ENCODE results near the gene NOL4L.
"Not testable (repeated sequence)": the region's sequence is repeated elsewhere in the genome, so short reads cannot be mapped to it uniquely, and the experiment has no call there.

The NOL4L gene

DNA sequence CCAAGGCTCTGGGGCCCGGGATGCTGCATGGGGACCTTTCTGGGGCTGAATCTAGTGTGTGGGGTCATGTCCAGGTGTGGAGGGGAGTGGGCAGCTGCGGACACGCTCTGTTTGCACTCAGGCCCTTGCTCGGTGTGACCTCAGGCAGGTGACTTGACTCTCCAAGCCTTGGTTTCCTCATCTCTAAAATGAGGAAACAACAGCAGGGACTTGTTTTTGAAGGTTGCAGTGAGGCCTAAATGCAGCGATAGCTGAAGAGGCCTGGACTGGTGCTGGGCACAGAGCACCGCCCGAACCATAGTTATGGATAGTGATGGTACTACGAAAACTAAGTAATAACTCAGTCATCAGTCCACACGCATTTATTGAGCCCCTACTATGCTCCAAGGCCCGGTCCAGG lies 91.8 kb downstream of the NOL4L start:
- peaks cover 1% of the 10 kb centered on the region for H3K27me3 Mint-ChIP-seq

DNA sequence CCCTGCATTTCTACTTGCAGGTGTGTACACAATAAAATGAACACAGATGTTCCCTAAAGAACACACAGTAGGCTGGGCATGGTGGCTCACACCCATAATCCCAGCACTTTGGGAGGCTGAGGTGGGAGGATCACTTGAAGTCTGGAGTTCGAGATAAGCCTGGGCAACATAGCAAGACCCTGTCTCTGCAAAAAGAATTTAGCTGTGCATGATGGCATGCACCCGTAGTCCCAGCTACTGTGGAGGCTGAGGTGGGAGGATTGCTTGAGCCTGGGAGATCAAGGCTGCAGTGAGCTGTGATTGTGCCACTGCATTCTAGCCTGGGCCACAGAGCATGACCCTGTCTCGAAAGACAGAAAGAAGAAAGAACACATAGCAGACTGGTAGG lies 93.4 kb downstream of the NOL4L start:
- H3K27me3 Mint-ChIP-seq; DNase-seq (ENCODE audit: low spot score in 2 of 2); H3K27ac Mint-ChIP-seq; H3K9me3 Mint-ChIP-seq; ATAC-seq (ENCODE audit: low read depth); H3K4me3 Mint-ChIP-seq; H3K4me1 Mint-ChIP-seq: not testable (repeated sequence)
- H3K36me3 Mint-ChIP-seq, result peaks cover 15% of the 10 kb centered on the region

More for the DNA sequence above, 91.8 kb downstream of the NOL4L start:
- no peak for DNase-seq (ENCODE audit: low spot score in 2 of 2)
- peaks cover 3% of the 10 kb centered on the region for H3K4me1 Mint-ChIP-seq
- ATAC-seq (ENCODE audit: low read depth), result no peak
- peaks cover 2% of the 10 kb centered on the region for H3K9me3 Mint-ChIP-seq
- H3K4me3 Mint-ChIP-seq, result no peak overlapping the region
- H3K36me3 Mint-ChIP-seq, result peaks cover 12% of the 10 kb centered on the region
- no peak overlapping the region for H3K27ac Mint-ChIP-seq

DNA sequence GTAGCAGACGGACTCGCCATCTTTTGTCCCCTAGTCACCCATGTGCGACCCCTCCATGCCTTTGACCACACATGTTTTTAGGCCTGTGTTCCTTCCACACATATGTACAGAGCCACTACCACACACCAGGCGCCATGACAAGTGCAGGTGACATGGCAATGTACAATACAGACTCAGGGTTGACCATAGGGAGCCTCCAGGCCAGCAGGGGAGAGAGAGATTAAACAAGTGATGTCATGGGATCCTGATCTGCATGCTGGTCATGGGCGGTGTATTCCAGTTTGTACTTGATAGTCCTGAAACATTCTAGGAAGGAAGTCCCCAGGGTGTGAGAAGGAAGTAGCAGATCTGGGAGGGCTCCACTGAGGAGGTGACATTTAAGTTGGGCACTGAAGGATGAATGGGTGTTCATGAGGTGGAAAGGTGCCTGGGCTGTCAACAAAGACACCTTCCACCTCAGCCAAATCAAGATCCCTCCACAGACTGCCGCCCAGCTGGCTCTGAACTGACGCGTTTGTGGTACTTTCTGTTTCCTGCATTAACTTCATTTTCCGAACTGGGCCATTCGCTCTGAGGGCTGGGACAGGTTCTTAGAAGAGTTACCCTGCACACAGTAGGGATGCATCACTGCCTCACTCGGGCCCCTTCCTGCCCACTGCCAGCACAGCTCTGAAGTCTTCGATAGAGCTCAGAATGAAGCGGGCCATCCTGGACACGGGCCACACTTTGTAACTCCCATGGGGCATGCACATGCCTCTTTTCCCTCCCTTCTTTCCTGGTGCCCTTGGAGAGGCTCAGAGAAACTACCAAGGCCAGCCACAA lies 94.0 kb downstream of the NOL4L start:
- Mint-ChIP-seq H3K27ac (no peak overlapping the region), H3K27me3 (peaks cover 1% of the 10 kb centered on the region), H3K4me3 (no peak overlapping the region), H3K4me1 (peaks cover 3% of the 10 kb centered on the region), H3K36me3 (peaks cover 15% of the 10 kb centered on the region), H3K9me3 (peaks cover 2% of the 10 kb centered on the region)
- ATAC-seq (ENCODE audit: low read depth) (no peak), DNase-seq (ENCODE audit: low spot score in 2 of 2) (no peak)

DNA sequence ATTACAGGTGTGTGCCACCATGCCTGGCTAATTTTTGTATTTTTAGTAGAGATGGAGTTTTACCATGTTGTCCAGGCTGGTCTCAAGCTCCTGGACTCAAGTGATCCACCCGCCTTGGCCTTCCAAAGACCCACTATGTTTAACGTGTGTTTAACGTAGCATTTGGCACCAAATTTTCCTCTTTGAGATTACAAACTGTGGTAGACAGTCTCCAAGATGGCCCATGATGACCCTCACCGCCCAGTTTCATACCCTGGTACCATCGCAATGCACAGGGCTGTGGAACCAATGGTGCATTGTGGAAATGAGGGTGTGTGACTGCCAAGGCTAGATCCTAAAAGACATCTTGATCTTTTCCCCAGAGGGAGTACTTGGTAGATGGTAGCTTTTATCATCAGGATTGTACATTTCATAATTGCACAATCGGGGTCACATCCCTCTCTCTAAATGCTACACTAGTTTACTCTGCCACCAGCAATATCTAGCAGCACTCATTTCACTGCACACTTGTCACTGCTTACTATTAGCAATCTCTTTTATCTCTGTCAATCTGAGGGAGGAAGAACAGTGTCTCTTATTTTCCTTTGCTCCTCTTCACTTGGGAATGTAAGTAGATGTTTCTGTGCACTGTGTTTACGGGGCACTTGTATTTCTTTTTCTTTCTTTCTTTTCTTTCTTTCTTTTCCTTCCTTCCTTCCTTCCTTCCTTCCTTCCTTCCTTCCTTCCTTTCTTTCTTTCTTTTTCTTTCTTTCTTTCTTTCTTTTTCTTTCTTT lies 96.9 kb downstream of the NOL4L start:
- no peak overlapping the region for H3K27ac Mint-ChIP-seq
- DNase-seq (ENCODE audit: low spot score in 2 of 2), result no peak
- H3K4me1 Mint-ChIP-seq, result peaks cover 10% of the 10 kb centered on the region
- no peak overlapping the region for H3K4me3 Mint-ChIP-seq
- no peak for ATAC-seq (ENCODE audit: low read depth)
- H3K9me3 Mint-ChIP-seq, result peaks cover 2% of the 10 kb centered on the region
- H3K36me3 Mint-ChIP-seq, result peaks cover 11% of the 10 kb centered on the region
- H3K27me3 Mint-ChIP-seq, result peaks cover 1% of the 10 kb centered on the region

DNA sequence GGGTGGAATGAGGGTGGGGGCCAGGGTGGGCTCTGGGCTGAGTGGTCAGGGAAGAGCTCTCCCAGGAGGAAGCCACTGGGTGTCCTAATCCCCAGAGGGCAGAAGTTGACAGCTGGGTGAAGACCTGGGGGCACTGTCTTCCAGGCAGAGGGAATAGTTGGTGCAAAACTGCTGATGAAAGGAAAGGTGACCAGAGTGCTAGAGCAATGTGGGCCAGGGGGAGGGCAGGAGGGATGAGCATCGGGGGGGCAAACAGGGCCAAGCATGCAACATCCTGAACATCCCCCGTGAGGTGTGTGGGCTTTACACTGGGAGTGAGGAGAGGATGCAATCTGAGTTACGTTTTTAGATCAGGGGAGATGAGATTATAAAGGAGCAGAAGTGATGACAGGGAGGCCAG lies 97.8 kb downstream of the NOL4L start:
- H3K36me3 Mint-ChIP-seq, result peaks cover 10% of the 10 kb centered on the region
- H3K4me1 Mint-ChIP-seq, result peaks cover 10% of the 10 kb centered on the region
- H3K27me3 Mint-ChIP-seq, result peaks cover 1% of the 10 kb centered on the region
- H3K4me3 Mint-ChIP-seq, result no peak overlapping the region
- no peak overlapping the region for H3K27ac Mint-ChIP-seq
- H3K9me3 Mint-ChIP-seq, result peaks cover 2% of the 10 kb centered on the region
- no peak for ATAC-seq (ENCODE audit: low read depth)
- no peak for DNase-seq (ENCODE audit: low spot score in 2 of 2)

DNA sequence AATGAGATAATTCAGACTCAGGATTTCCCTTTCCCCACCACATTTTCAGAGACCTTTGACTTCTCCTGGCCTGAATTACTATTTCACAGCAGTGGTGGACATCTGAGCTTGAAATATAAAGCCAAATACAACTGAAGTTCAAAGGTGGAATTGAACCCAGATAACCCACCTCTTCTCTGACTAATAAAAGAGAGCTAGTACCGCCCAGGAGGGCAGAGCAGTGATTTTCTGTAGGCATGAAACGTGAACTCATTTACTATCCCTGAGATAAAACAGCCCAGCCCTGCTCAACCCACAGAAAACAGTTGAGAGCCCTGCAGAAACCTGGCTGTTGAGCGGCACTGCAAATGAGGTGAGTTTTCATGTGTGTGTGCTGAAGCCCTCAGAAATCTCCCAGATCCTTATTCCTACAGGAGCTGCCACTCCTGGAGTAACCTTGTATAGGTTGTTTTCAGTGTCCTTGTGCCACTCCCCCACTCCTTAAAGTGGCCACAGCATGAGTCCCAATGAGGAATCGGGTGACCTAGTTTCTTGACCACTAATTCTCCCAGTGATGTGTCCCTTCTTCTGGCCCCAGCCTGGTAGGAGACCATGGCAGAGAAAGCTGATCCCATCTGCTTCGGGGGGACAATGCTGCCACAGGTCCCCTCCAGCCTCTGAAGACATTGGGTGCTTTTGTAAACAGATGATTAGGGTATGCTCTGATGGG lies 99.2 kb downstream of the NOL4L start:
- Mint-ChIP-seq H3K4me3 (no peak overlapping the region), H3K4me1 (peaks cover 11% of the 10 kb centered on the region), H3K27ac (no peak overlapping the region), H3K9me3 (peaks cover 2% of the 10 kb centered on the region), H3K27me3 (peaks cover 1% of the 10 kb centered on the region), H3K36me3 (peaks cover 7% of the 10 kb centered on the region)
- DNase-seq (ENCODE audit: low spot score in 2 of 2) (no peak), ATAC-seq (ENCODE audit: low read depth) (no peak)

DNA sequence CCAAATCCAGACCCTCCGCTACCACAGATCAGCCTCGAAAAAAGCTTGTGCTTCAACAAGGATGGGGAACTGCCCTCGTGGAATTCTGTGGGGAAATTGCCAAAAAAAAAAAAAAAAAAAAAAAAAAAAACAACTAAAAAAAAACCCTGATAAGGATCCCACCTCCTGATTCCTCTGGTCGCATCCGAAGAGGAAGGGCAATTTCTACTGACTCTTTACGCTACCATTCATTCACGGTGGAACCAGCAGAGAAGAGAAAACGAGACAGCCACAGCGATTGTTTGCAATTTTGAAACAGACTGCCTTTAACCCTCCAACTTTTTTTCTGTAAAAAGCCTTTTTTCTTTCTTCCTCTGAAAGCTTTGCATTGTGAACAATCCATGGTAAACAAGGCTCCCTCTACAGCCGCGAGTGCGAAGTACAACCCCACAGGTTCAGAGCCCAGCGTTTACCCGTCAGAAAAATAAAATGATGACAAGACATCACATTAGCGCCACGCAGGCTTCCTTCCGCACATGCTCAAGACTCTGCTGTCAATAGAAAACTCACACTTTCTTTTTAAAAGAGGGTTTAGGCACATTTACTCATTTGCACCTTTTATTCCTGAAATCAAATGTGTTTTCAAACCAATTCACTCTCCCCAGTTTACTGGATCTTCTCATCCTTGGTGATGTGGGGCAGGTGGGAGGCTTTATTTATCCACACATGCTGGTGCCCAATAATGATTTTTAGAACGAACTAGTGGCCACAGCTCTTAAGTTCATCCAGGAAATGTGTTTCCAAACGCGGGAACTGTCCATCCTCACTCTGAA lies 100.0 kb downstream of the NOL4L start:
- H3K9me3 Mint-ChIP-seq, result peaks cover 2% of the 10 kb centered on the region
- ATAC-seq (ENCODE audit: low read depth) (peak; percentile 86), DNase-seq (ENCODE audit: low spot score in 2 of 2) (peak; percentile 58 to 65)
- peak overlapping the region; percentile 89 for H3K4me3 Mint-ChIP-seq
- H3K27me3 Mint-ChIP-seq, result peaks cover 1% of the 10 kb centered on the region
- H3K36me3 Mint-ChIP-seq, result peaks cover 7% of the 10 kb centered on the region
- H3K4me1 Mint-ChIP-seq, result peaks cover 13% of the 10 kb centered on the region
- peak overlapping the region; percentile 72 for H3K27ac Mint-ChIP-seq

DNA sequence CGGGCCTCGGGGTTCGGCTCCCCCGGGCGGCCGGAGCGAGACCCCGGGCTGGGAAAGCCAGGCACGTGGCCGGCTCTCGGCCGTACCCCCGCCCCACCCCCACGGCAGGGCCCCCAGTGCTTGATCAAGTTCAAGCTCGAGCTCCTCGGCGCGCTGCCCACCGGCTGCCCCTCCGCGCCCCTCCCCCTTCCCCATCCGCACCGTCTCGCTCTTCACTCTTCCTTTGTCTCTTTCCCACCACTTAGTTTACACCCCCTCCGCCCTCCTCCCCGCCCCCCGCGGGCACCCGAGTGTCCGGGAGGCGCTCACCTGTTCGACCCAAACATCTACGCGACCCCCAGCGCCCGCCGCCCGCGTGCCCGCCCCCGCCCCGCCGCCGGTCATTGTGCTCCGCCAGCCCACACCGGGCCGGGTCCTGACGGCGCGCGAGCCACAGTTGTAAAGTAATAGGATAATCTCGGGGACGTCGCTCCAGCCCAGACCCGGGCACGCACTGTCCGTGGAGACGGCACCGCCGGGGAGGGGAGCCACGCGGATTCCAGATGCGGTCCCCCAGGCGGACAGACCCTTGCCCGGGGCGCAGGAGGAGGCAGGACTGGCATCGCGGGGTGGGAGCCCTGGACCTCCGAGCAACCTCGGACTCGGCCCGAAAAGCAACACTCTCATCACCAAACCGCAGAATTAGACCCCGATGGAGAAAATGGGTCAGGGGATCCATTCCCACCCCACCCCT lies 100.7 kb downstream of the NOL4L start:
- Mint-ChIP-seq H3K27me3 (peaks cover 1% of the 10 kb centered on the region), H3K27ac (peak overlapping the region; percentile 72), H3K4me1 (peaks cover 13% of the 10 kb centered on the region), H3K4me3 (peak overlapping the region; percentile 89), H3K36me3 (peaks cover 7% of the 10 kb centered on the region), H3K9me3 (peaks cover 2% of the 10 kb centered on the region)
- no peak for DNase-seq (ENCODE audit: low spot score in 2 of 2)
- ATAC-seq (ENCODE audit: low read depth), result no peak

DNA sequence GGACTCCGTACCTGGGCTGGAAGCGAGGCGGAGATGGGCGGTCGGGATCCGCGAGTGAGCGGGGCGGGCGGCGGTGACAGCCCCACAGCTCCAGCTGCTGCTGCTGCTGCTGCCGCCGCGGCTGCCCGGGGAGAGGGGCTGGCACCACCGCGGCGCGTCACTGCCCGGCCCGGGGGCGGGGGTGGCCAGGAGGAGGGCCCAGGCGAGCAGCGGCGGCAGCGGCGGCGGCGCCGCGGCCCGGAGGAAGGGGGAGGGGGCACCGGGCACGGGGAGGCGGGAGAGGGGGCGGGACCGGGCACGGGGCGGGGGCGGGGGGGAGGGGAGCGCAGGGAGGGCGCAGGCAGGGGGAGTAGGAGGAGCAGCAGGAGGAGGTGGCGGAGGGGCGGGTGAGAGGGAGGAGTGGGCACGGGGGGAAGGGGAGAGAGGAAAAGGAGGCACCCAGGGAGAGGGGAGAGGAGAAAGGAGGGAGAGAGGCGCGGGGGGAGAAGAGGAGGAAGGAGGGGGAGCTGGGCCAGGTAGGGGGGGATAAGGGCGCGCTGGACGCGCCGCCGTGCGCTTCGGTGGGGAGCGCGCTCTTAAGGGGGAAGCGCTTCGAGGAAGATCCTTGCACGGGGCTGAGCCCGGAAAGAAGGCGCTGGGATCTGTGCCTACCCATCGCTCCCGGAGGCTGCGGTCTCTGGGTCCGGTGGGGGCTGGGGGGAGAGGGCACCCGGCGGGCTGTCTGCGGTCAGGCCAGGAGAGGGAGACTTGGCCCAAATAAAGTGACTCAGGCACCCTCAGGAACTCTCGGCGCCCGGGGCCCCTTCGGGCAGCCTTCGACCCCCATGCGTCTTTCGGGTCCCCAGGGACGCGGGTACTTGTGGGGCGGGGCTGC lies 101.5 kb downstream of the NOL4L start:
- ATAC-seq (ENCODE audit: low read depth), result peak; percentile 19
- H3K27ac Mint-ChIP-seq, result no peak overlapping the region
- H3K4me3 Mint-ChIP-seq, result peak overlapping the region; percentile 82
- no peak for DNase-seq (ENCODE audit: low spot score in 2 of 2)
- peaks cover 13% of the 10 kb centered on the region for H3K4me1 Mint-ChIP-seq
- no peaks in the 10 kb centered on the region for H3K27me3 Mint-ChIP-seq
- peaks cover 5% of the 10 kb centered on the region for H3K36me3 Mint-ChIP-seq
- no peaks in the 10 kb centered on the region for H3K9me3 Mint-ChIP-seq

DNA sequence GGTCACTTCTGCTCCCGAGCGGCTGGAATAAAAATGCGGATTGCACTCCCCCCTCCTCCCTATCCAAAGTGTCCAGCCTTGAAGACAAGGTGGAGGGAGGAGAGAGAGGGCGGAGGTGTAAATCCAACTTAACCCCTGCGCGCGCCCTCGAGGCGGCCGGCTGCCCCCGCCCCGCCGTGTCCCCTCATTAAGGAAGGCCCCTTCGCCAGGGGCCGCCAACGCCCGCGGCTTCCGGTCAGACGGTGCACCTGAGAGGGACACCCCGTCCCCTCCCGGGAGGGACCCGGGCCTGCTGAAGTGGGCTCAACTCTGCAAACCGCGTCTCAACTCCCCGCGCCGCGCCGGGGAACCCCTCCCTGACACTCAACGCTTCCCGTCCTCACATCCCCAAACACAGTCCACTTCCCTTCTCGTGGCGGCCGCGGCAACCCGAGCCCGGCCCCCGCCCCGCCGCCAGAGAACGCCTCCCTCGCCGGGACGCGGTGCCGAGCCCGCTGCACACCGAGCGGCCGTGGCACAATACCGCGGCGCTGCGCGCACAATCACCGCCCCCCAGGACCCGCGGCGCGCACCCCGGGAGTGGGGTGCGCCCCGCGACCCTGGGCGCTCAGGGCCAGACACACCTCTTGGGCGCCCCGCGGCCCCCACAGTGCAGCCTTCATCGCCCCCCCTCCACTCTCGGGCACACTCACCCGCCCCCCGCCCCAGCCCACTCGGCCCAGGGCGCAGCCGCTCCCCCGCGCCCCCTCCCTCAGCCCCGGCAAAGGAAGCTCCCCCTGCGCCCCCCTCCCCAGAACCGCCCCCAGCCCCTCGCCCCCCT lies 102.5 kb downstream of the NOL4L start:
- H3K36me3 Mint-ChIP-seq, result peaks cover 2% of the 10 kb centered on the region
- peak overlapping the region; percentile 77 for H3K4me3 Mint-ChIP-seq
- H3K9me3 Mint-ChIP-seq, result no peaks in the 10 kb centered on the region
- no peak overlapping the region for H3K27ac Mint-ChIP-seq
- no peak for DNase-seq (ENCODE audit: low spot score in 2 of 2)
- ATAC-seq (ENCODE audit: low read depth), result peak; percentile 40
- H3K27me3 Mint-ChIP-seq, result peaks cover 2% of the 10 kb centered on the region
- H3K4me1 Mint-ChIP-seq, result peaks cover 13% of the 10 kb centered on the region

DNA sequence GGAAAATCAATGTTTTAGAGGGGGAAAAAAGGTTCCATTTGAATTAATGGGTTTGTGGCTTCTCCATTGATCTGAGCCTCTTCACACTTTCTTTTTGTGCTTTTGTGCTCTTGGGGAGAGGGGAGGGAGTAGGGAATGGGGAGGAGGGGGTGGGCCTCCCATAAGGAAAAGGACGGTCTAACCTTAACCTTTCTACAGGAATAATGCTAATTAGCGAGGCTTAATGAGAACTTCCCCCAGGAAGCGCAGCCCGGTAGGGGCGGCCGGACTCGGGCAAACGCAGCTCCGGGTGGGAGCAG lies 103.0 kb downstream of the NOL4L start:
- peaks cover 2% of the 10 kb centered on the region for H3K27me3 Mint-ChIP-seq
- H3K36me3 Mint-ChIP-seq, result no peaks in the 10 kb centered on the region
- no peak for DNase-seq (ENCODE audit: low spot score in 2 of 2)
- peak overlapping the region; percentile 34 for H3K4me3 Mint-ChIP-seq
- H3K27ac Mint-ChIP-seq, result no peak overlapping the region
- peaks cover 15% of the 10 kb centered on the region for H3K4me1 Mint-ChIP-seq
- H3K9me3 Mint-ChIP-seq, result no peaks in the 10 kb centered on the region
- ATAC-seq (ENCODE audit: low read depth), result no peak
